ENCODE results near the gene MEGF11. TPM values are rescaled to one million over a fixed set of nuclear protein-coding genes. Genes with fewer than 3 reads are reported as not detected.

The MEGF11 gene
- polyA plus RNA-seq, 2 of the 4 experiments (the other 2 are of a cell fraction): 0.25 to 0.31 TPM

DNA sequence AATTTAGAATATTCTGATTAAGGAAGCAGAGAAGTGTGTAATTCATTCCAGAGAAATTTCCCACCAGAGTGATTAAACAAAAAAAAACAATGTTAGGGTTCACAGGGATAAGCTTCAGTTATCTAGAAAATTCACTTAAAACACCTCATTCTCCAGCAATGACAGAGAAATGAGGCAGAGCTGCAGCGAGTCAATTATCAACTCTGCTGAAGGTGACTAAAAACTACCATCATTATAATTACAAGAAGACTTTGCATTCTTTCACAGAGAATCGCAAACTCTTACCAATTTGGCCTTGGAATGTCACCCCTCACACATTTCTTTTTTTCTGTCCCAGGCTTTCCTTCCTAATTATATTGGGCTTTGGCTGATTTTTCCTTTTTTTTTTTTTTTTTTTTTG, 267.1 kb downstream of the MEGF11 start:
- ATAC-seq (no peak), FAIRE-seq (no peak), DNase-seq (ENCODE audit: low read depth in 1 of 2, low spot score in 1 of 2) (no peak)
- peaks cover 3% of the 10 kb centered on the region; the same call in 1 of the 3 replicates for H3K4me1 ChIP-seq
- no peak overlapping the region for H3K4me3 ChIP-seq
- H3K4me2 ChIP-seq: no peak overlapping the region
- H3K27ac ChIP-seq: no peak overlapping the region
- POLR2A ChIA-PET: interaction anchor here (0.7 kb wide), 1 partner anchor 66 kb away, joined by 3 read pairs; no protein-coding TSS in a partner anchor
- TF ChIP-seq EHF (CRISPR knock-in tag; IDR thresholded peaks at IDR 0.05) (no peak), ZNF302 (CRISPR knock-in tag; IDR thresholded peaks at IDR 0.05) (no peak), CBX8 (IDR thresholded peaks at IDR 0.05) (no peak), ZSCAN20 (CRISPR knock-in tag; IDR thresholded peaks at IDR 0.05) (no peak), FOSL2 (IDR thresholded peaks at IDR 0.05) (no peak), FOSL2 (CRISPR knock-in tag; IDR thresholded peaks at IDR 0.05) (no peak), FOSB (CRISPR knock-in tag; IDR thresholded peaks at IDR 0.05) (no peak), HOXB13 (CRISPR knock-in tag; IDR thresholded peaks at IDR 0.05; ENCODE audit: low read depth) (no peak), POLR2A (IDR thresholded peaks at IDR 0.05; ENCODE audit: low read length) (no peak), ATOH8 (CRISPR knock-in tag; IDR thresholded peaks at IDR 0.05; ENCODE audit: low read depth) (no peak), HEYL (CRISPR knock-in tag; IDR thresholded peaks at IDR 0.05) (no peak)
- CTCF ChIA-PET: interaction anchor here (0.6 to 1.9 kb wide), 3 partner anchors 11 to 204 kb away, joined by 3 to 5 read pairs (median 3); no protein-coding TSS in a partner anchor
- no peaks in the 10 kb centered on the region for H3K9me3 ChIP-seq
- 22% methylated on average over 2 of the region's 2 CpGs for WGBS (ENCODE audit: missing lambda C conversion rate)

DNA sequence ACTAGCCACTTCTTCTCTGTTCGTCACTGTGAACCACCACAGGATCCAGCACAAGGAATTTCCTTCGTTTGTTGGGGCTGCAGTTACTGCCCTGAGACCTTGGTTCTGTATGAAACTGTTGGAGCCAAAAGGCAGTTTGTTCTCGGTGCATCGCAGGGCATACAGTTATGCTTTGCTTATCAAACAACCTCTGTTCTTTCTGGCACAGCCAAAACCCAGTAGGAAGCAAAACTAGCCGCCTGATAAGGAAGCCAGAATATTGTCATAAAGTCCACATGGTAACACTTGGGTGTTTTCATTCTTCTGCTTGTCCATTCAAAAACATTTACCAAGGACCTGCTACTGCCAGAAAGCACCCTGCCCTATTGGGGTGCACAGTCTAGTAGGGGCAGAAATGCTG, 268.2 kb downstream of the MEGF11 start:
- H3K4me2 ChIP-seq: no peak overlapping the region
- FAIRE-seq (no peak), DNase-seq (ENCODE audit: low read depth in 1 of 2, low spot score in 1 of 2) (no peak), ATAC-seq (no peak)
- no peak for TF ChIP-seq REST (IDR thresholded peaks at IDR 0.05)
- no peak for TF ChIP-seq RNF2 (IDR thresholded peaks at IDR 0.05; ENCODE audit: borderline replicate concordance, low read depth)
- TF ChIP-seq MYC (IDR thresholded peaks at IDR 0.05; ENCODE audit: borderline replicate concordance, low read length): no peak
- no peak for TF ChIP-seq FOXS1 (CRISPR knock-in tag; IDR thresholded peaks at IDR 0.05)
- no peak for TF ChIP-seq ESRRA (IDR thresholded peaks at IDR 0.05; ENCODE audit: borderline replicate concordance, low read length)
- TF ChIP-seq CHD2 (IDR thresholded peaks at IDR 0.05; ENCODE audit: low read length, partially characterized antibody): no peak
- no peak for TF ChIP-seq CHD4 (IDR thresholded peaks at IDR 0.05; ENCODE audit: borderline replicate concordance)
- no peak for TF ChIP-seq HOXB13 (CRISPR knock-in tag; IDR thresholded peaks at IDR 0.05; ENCODE audit: low read depth)
- TF ChIP-seq, protein P1, sequence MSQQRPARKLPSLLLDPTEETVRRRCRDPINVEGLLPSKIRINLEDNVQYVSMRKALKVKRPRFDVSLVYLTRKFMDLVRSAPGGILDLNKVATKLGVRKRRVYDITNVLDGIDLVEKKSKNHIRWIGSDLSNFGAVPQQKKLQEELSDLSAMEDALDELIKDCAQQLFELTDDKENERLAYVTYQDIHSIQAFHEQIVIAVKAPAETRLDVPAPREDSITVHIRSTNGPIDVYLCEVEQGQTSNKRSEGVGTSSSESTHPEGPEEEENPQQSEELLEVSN (IDR thresholded peaks at IDR 0.05; ENCODE audit: borderline replicate concordance, low read depth): no peak
- TF ChIP-seq, protein P2, sequence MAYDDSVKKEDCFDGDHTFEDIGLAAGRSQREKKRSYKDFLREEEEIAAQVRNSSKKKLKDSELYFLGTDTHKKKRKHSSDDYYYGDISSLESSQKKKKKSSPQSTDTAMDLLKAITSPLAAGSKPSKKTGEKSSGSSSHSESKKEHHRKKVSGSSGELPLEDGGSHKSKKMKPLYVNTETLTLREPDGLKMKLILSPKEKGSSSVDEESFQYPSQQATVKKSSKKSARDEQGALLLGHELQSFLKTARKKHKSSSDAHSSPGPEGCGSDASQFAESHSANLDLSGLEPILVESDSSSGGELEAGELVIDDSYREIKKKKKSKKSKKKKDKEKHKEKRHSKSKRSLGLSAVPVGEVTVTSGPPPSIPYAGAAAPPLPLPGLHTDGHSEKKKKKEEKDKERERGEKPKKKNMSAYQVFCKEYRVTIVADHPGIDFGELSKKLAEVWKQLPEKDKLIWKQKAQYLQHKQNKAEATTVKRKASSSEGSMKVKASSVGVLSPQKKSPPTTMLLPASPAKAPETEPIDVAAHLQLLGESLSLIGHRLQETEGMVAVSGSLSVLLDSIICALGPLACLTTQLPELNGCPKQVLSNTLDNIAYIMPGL (CRISPR knock-in tag; IDR thresholded peaks at IDR 0.05; ENCODE audit: borderline replicate concordance): no peak
- no peak for TF ChIP-seq BHLHE40 (IDR thresholded peaks at IDR 0.05; ENCODE audit: low read depth, low read length)
- no peak for TF ChIP-seq CTCF (IDR thresholded peaks at IDR 0.05)
- no peak for TF ChIP-seq CBX2 (IDR thresholded peaks at IDR 0.05; ENCODE audit: borderline replicate concordance, low read depth)
- TF ChIP-seq HOXA7 (CRISPR knock-in tag; IDR thresholded peaks at IDR 0.05): no peak
- WGBS (ENCODE audit: missing lambda C conversion rate): 35% methylated on average over 5 of the region's 5 CpGs
- H3K4me3 ChIP-seq: no peak overlapping the region
- peaks cover 3% of the 10 kb centered on the region; the same call in 1 of the 3 replicates for H3K4me1 ChIP-seq
- POLR2A ChIA-PET: no interaction called here
- H3K9me3 ChIP-seq: no peaks in the 10 kb centered on the region
- no peak overlapping the region for H3K27ac ChIP-seq
- CTCF ChIA-PET: no interaction called here
